Esophagus muscularis mucosa (tissue), 4 donors: ENCODE data around the gene CCM2L.

ENCODE experiments used
- EP300 ChIP-seq: sonication (generic); formaldehyde crosslinking; IDR thresholded peaks from one replicate; pipeline ENCODE4 v1.6.1; 2017; ENCODE audit warnings: antibody characterized with exemption
- POLR2A ChIP-seq: fragments of 450-650 bp; IDR thresholded peaks from one replicate; pipeline ENCODE4 v1.6.1; 2017; ENCODE audit warnings: antibody characterized with exemption, moderate library complexity, mild to moderate bottlenecking, low read depth
- POLR2AphosphoS5 ChIP-seq, 2 donors: sonication (generic); formaldehyde crosslinking; IDR thresholded peaks; one replicate each; pipeline ENCODE4 v1.6.1; 2017; ENCODE audit warnings: antibody characterized with exemption in 2 of 2
- TF ChIP-seq, protein P1 (sequence below), 3 experiments: fragments of 200-600 bp in 2 of 3; fragments of 450-650 bp in 1 of 3; sonication (generic) in 2 of 3; IDR thresholded peaks; one replicate each; pipeline ENCODE4 v1.5.1; 2017 to 2019; ENCODE audit warnings: antibody characterized with exemption in 3 of 3, mild to moderate bottlenecking in 2 of 3, moderate library complexity in 1 of 3

DNA sequence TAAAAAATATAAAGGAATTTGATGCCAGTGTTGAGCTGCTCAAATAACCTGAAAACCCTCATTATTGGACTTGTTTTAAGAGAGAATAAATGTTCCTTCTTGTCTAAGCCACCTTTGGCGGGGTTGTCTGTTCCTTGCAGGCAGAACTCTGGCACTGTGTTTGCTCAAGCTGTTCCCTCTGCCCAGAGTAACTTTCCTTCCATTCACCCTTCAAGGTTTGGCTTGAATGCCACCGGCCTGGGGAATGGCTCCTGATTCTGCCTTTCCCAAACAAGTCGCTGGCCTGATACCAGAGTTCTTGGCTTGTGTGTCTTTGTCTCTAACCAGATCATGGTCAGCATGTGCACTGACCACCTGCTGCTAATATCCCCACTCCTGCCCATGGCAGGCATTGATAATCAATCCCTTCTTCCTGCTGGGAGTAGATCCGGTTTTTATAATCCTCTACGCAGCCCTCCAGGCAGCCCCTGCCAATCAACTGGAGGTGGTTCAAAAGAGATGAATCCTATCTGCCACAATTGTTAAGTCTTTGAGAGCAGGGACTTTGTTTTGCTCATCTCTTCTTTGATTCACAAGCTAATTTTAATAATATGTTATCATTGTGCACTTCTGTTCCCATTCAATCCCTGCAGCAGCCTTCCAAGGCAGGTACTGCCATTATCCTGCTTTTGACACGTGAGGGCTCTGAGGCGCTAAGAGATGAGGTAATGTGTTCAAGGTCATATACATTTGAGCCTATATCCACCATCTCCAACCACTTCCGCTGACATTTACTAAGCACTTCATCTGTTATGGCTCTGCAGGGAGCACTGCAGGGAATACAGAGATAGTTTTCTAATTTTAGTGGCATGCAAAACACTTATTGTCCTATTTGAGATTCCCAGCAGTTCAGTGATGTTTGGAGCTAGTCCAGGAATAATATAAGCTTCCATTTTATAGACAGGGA, 3.1 kb upstream of the CCM2L start:
- TF ChIP-seq EP300: no peak
- no peak for TF ChIP-seq POLR2AphosphoS5 (IDR thresholded peaks at IDR 0.05)
- TF ChIP-seq, protein P1, sequence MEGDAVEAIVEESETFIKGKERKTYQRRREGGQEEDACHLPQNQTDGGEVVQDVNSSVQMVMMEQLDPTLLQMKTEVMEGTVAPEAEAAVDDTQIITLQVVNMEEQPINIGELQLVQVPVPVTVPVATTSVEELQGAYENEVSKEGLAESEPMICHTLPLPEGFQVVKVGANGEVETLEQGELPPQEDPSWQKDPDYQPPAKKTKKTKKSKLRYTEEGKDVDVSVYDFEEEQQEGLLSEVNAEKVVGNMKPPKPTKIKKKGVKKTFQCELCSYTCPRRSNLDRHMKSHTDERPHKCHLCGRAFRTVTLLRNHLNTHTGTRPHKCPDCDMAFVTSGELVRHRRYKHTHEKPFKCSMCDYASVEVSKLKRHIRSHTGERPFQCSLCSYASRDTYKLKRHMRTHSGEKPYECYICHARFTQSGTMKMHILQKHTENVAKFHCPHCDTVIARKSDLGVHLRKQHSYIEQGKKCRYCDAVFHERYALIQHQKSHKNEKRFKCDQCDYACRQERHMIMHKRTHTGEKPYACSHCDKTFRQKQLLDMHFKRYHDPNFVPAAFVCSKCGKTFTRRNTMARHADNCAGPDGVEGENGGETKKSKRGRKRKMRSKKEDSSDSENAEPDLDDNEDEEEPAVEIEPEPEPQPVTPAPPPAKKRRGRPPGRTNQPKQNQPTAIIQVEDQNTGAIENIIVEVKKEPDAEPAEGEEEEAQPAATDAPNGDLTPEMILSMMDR (IDR thresholded peaks at IDR 0.05): no peak
- TF ChIP-seq POLR2A: no peak
